ENCODE measurements around the gene FCN3. TPM values are rescaled to one million over a fixed set of nuclear protein-coding genes. Genes with fewer than 3 reads are reported as not detected.

FCN3 gene
- total and polyA plus RNA-seq, 2 of the 4 experiments (the other 2 are of a cell fraction), result not detected

DNA sequence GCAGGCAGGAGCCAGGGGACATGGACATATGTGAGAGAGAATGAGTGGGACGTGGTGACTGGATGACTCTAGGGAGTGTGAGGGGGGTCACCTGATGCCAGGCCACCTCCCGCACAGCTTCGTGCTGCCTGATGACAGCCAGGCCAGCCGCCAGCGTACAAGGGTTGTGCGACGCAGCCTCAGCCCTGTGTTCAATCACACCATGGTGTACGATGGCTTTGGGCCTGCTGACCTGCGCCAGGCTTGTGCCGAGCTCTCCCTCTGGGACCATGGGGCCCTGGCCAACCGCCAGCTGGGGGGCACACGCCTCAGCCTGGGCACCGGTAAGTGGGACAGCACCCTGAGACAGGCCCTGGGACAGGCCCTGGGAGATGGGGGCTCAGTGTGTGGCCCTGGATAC lies 21.5 kb downstream of the FCN3 start:
- Histone ChIP-seq H3K79me1 (ENCODE audit: low read depth in 1 of 2, low read length in 2 of 2) (no peaks in the 10 kb centered on the region), H2AK9ac (replicated peaks; ENCODE audit: low read depth, low read length, poor library complexity) (no peak overlapping the region), H3K23ac (ENCODE audit: low read depth, low read length) (no peak overlapping the region), H3K4me3 (ENCODE audit: insufficient read depth, low read depth, low read length) (no peak overlapping the region), H3K4me1 (ENCODE audit: control insufficient read depth, insufficient read depth, low read length) (peaks cover 5% of the 10 kb centered on the region; the same call in 1 of the 2 replicates), H4K8ac (ENCODE audit: low read depth in 2 of 2, low read length in 2 of 2) (no peak overlapping the region), H4K20me1 (ENCODE audit: insufficient read depth, low read length) (no peaks in the 10 kb centered on the region), H3K56ac (ENCODE audit: extremely low read depth, insufficient read depth, low read length) (no peak overlapping the region), H3K4ac (ENCODE audit: low read depth, low read length) (no peak overlapping the region), H3K14ac (replicated peaks; ENCODE audit: low read depth, low read length) (no peak overlapping the region), H3K9ac (ENCODE audit: low read depth, low read length) (no peak overlapping the region), H3K18ac (ENCODE audit: low read depth, low read length) (no peak overlapping the region), H3K27ac (ENCODE audit: insufficient read depth, low read length) (no peak overlapping the region), H3K27me3 (ENCODE audit: control insufficient read depth, insufficient read depth, low read length) (no peaks in the 10 kb centered on the region; the same call in 1 of the 2 replicates), H4K91ac (ENCODE audit: insufficient read depth, low read depth, low read length) (no peak overlapping the region), H3K9me3 (ENCODE audit: control insufficient read depth, insufficient read depth, low read length) (no peaks in the 10 kb centered on the region), H2AFZ (replicated peaks; ENCODE audit: low read length, poor library complexity) (no peak overlapping the region), H2BK15ac (ENCODE audit: low read depth, low read length) (no peak overlapping the region), H2BK5ac (ENCODE audit: low read depth, low read length, poor library complexity, severe bottlenecking) (no peak overlapping the region), H4K5ac (ENCODE audit: low read depth, low read length) (no peak overlapping the region), H3K4me2 (ENCODE audit: low read depth, low read length) (no peak overlapping the region), H2BK120ac (ENCODE audit: low read depth, low read length) (no peak overlapping the region), H2BK20ac (ENCODE audit: low read depth, low read length) (no peak overlapping the region), H3K36me3 (ENCODE audit: control insufficient read depth, insufficient read depth, low read length) (peaks cover 14% of the 10 kb centered on the region), H2AK5ac (ENCODE audit: low read depth, low read length) (no peak overlapping the region), H3K9me1 (ENCODE audit: insufficient read depth, low read length) (no peaks in the 10 kb centered on the region; the same call in 1 of the 2 replicates)
- BruUV-seq (replicated peaks), result no TSS peak
- CTCF ChIA-PET, result interaction anchor here (0.6 kb wide), 1 partner anchor 8 kb away, joined by 3 read pairs; no protein-coding TSS in a partner anchor
- in situ Hi-C loops (cut with MboI; ENCODE audit: low sequenced_read_pairs), result no loop called here
- intact Hi-C loops (cut with micrococcal nuclease), result no loop called here
- WGBS, 2 experiments (ENCODE audit: extremely low coverage in 2 of 2, insufficient read length in 1 of 2), result 92% methylated on average over 5 of the region's 13 CpGs; no CpG with 5 or more reads in 1 of the 2 experiments
- dilution Hi-C loops (cut with HindIII; ENCODE audit: low sequenced_read_pairs, unreplicated experiment), result no loop called here
- POLR2A ChIA-PET (ENCODE audit: unreplicated experiment), result no interaction called here
- ATAC-seq (ENCODE audit: low read depth) (no peak), DNase-seq (no peak)
- TF ChIP-seq CHD1 (IDR thresholded peaks at IDR 0.05; ENCODE audit: low read depth, low read length), result no peak
- no peak for TF ChIP-seq RAD21 (IDR thresholded peaks at IDR 0.05; ENCODE audit: low read length)
- TF ChIP-seq NFE2L2 (IDR thresholded peaks at IDR 0.05; ENCODE audit: low read depth, low read length), result no peak
- TF ChIP-seq MAZ (IDR thresholded peaks at IDR 0.05; ENCODE audit: borderline replicate concordance, low read depth, low read length), result no peak
- TF ChIP-seq, protein P1, sequence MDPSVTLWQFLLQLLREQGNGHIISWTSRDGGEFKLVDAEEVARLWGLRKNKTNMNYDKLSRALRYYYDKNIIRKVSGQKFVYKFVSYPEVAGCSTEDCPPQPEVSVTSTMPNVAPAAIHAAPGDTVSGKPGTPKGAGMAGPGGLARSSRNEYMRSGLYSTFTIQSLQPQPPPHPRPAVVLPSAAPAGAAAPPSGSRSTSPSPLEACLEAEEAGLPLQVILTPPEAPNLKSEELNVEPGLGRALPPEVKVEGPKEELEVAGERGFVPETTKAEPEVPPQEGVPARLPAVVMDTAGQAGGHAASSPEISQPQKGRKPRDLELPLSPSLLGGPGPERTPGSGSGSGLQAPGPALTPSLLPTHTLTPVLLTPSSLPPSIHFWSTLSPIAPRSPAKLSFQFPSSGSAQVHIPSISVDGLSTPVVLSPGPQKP (IDR thresholded peaks at IDR 0.05; ENCODE audit: borderline replicate concordance, low read depth, low read length), result no peak
- TF ChIP-seq POLR2A (IDR thresholded peaks at IDR 0.05; ENCODE audit: low read depth, low read length), result no peak
- TF ChIP-seq RFX5 (IDR thresholded peaks at IDR 0.05; ENCODE audit: low read depth, low read length), result no peak
- TF ChIP-seq BHLHE40 (IDR thresholded peaks at IDR 0.05; ENCODE audit: low read depth, low read length), result no peak
- TF ChIP-seq, protein P2, sequence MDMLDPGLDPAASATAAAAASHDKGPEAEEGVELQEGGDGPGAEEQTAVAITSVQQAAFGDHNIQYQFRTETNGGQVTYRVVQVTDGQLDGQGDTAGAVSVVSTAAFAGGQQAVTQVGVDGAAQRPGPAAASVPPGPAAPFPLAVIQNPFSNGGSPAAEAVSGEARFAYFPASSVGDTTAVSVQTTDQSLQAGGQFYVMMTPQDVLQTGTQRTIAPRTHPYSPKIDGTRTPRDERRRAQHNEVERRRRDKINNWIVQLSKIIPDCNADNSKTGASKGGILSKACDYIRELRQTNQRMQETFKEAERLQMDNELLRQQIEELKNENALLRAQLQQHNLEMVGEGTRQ (IDR thresholded peaks at IDR 0.05; ENCODE audit: low read depth, low read length), result no peak
- TF ChIP-seq, protein P3, sequence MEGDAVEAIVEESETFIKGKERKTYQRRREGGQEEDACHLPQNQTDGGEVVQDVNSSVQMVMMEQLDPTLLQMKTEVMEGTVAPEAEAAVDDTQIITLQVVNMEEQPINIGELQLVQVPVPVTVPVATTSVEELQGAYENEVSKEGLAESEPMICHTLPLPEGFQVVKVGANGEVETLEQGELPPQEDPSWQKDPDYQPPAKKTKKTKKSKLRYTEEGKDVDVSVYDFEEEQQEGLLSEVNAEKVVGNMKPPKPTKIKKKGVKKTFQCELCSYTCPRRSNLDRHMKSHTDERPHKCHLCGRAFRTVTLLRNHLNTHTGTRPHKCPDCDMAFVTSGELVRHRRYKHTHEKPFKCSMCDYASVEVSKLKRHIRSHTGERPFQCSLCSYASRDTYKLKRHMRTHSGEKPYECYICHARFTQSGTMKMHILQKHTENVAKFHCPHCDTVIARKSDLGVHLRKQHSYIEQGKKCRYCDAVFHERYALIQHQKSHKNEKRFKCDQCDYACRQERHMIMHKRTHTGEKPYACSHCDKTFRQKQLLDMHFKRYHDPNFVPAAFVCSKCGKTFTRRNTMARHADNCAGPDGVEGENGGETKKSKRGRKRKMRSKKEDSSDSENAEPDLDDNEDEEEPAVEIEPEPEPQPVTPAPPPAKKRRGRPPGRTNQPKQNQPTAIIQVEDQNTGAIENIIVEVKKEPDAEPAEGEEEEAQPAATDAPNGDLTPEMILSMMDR (conservative IDR thresholded peaks at IDR 0.05; ENCODE audit: low read depth, low read length), result no peak
- no peak for TF ChIP-seq CEBPB (IDR thresholded peaks at IDR 0.05; ENCODE audit: low read depth, low read length)
- TF ChIP-seq MAFK (IDR thresholded peaks at IDR 0.05; ENCODE audit: low read depth, low read length), result no peak
- TF ChIP-seq RCOR1 (IDR thresholded peaks at IDR 0.05; ENCODE audit: insufficient replicate concordance, low read length), result no peak
- no peak for TF ChIP-seq FOS (IDR thresholded peaks at IDR 0.05; ENCODE audit: low read depth, low read length)
- no peak for TF ChIP-seq SMC3 (IDR thresholded peaks at IDR 0.05; ENCODE audit: low read depth, low read length)
- TF ChIP-seq MXI1 (IDR thresholded peaks at IDR 0.05; ENCODE audit: borderline replicate concordance, low read depth, low read length), result no peak
